ENCODE data around the gene IFI30. TPM values are rescaled to one million over a fixed set of nuclear protein-coding genes. Genes with fewer than 3 reads are reported as not detected.
A peak's percentile ranks its signal among the peaks of the same experiment; 100 is the strongest.

The IFI30 gene
- polyA plus RNA-seq, 1 of the 3 experiments (the other 2 are of a cell fraction), result 11.6 TPM

DNA sequence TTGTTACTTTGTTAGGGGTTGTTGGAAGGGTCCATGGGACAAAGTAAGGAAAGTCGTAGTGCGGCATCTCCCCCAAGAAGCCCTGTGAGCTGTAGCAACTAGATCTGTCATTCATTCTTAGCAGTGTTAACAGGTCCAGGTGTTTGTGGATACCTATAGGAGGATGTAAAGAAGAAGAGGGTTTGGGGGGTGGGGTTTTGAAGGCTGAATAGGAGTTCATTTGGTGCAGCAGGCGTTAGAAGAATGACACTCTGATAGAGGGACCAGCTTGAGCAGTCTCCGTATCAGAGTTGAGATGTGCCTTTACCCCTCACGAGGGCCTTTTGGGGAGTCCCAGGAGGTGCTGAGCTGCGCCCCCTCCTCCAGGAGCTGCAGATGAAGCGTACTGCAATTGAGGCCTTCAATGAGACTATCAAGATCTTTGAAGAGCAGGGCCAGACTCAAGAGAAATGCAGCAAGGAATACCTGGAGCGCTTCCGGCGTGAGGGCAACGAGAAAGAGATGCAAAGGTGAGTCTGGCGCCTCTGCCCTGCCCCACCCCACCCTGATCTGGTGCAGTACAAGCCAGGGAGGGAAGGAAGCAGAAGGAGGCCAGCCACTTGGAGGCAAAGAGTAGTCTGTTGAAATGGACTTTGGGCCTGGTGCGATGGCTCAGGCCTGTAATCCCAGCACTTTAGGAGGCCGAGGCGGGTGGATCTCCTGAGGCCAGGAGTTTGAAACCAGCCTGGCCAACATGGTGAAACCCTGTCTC, 7.6 kb upstream of the IFI30 start (continued):
- TF ChIP-seq, protein P1, sequence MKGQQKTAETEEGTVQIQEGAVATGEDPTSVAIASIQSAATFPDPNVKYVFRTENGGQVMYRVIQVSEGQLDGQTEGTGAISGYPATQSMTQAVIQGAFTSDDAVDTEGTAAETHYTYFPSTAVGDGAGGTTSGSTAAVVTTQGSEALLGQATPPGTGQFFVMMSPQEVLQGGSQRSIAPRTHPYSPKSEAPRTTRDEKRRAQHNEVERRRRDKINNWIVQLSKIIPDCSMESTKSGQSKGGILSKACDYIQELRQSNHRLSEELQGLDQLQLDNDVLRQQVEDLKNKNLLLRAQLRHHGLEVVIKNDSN (IDR thresholded peaks at IDR 0.05; ENCODE audit: borderline replicate concordance, low read depth), result no peak

DNA sequence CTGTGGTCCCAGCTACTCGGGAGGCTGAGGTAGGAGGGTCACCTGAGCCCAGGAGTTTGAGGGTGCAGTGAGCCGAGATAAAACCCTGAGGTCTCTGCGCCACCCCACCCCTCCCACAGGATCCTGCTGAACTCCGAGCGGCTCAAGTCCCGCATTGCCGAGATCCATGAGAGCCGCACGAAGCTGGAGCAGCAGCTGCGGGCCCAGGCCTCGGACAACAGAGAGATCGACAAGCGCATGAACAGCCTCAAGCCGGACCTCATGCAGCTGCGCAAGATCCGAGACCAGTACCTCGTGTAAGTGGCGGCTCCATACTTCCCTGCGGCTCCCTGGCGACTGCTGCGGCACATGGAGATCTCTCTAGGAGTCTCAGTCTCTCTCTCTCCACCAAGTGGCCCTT, 6.6 kb upstream of the IFI30 start:
- Histone ChIP-seq H3K4me2 (no peak overlapping the region), H2AFZ (ENCODE audit: low read depth) (no peak overlapping the region), H3K27me3 (ENCODE audit: insufficient read depth) (no peaks in the 10 kb centered on the region), H3K9me3 (no peaks in the 10 kb centered on the region), H3K79me2 (ENCODE audit: insufficient read depth) (no peaks in the 10 kb centered on the region), H3K36me3 (replicated peaks in 1 of 2; ENCODE audit: control insufficient read depth in 1 of 2, insufficient read depth in 2 of 2, low read length in 1 of 2) (peaks cover 35 to 40% of the 10 kb centered on the region in 2 experiments), H4K20me1 (ENCODE audit: insufficient read depth) (no peaks in the 10 kb centered on the region), H3K9ac (no peak overlapping the region), H3F3A (replicated peaks; ENCODE audit: insufficient read depth) (peaks cover 13% of the 10 kb centered on the region), H3K9me2 (no peaks in the 10 kb centered on the region), H3K4me1 (ENCODE audit: control insufficient read depth in 1 of 2, insufficient read depth in 2 of 2, low read depth in 1 of 2, low read length in 1 of 2) (peaks cover 0 to under 1% of the 10 kb centered on the region in 2 experiments; a peak in 1 of 4 replicates), H3K27ac (ENCODE audit: low read depth in 2 of 2, low read length in 1 of 2) (no peak overlapping the region), H3K4me3 (ENCODE audit: low read depth in 2 of 2, low read length in 1 of 2) (no peak overlapping the region)
- WGBS (ENCODE audit: low lambda C conversion rate), result 96% methylated on average over 16 of the region's 21 CpGs
- TF ChIP-seq, protein P1 (IDR thresholded peaks at IDR 0.05; ENCODE audit: borderline replicate concordance, low read depth), result no peak
- TF ChIP-seq, protein P2, sequence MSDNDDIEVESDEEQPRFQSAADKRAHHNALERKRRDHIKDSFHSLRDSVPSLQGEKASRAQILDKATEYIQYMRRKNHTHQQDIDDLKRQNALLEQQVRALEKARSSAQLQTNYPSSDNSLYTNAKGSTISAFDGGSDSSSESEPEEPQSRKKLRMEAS (IDR thresholded peaks at IDR 0.05; ENCODE audit: low read depth), result no peak
- no peak for TF ChIP-seq MEF2A (IDR thresholded peaks at IDR 0.05; ENCODE audit: borderline replicate concordance, low read depth)
- TF ChIP-seq, protein P3, sequence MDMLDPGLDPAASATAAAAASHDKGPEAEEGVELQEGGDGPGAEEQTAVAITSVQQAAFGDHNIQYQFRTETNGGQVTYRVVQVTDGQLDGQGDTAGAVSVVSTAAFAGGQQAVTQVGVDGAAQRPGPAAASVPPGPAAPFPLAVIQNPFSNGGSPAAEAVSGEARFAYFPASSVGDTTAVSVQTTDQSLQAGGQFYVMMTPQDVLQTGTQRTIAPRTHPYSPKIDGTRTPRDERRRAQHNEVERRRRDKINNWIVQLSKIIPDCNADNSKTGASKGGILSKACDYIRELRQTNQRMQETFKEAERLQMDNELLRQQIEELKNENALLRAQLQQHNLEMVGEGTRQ (IDR thresholded peaks at IDR 0.05; ENCODE audit: borderline replicate concordance, low read depth, low read length), result no peak
- TF ChIP-seq TEAD4 (IDR thresholded peaks at IDR 0.05; ENCODE audit: borderline replicate concordance, insufficient read depth), result no peak
- no peak for TF ChIP-seq ELF1 (IDR thresholded peaks at IDR 0.05)
- TF ChIP-seq, protein P4, sequence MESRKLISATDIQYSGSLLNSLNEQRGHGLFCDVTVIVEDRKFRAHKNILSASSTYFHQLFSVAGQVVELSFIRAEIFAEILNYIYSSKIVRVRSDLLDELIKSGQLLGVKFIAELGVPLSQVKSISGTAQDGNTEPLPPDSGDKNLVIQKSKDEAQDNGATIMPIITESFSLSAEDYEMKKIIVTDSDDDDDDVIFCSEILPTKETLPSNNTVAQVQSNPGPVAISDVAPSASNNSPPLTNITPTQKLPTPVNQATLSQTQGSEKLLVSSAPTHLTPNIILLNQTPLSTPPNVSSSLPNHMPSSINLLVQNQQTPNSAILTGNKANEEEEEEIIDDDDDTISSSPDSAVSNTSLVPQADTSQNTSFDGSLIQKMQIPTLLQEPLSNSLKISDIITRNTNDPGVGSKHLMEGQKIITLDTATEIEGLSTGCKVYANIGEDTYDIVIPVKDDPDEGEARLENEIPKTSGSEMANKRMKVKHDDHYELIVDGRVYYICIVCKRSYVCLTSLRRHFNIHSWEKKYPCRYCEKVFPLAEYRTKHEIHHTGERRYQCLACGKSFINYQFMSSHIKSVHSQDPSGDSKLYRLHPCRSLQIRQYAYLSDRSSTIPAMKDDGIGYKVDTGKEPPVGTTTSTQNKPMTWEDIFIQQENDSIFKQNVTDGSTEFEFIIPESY (IDR thresholded peaks at IDR 0.05; ENCODE audit: borderline replicate concordance, low read depth), result no peak
- TF ChIP-seq, protein P5, sequence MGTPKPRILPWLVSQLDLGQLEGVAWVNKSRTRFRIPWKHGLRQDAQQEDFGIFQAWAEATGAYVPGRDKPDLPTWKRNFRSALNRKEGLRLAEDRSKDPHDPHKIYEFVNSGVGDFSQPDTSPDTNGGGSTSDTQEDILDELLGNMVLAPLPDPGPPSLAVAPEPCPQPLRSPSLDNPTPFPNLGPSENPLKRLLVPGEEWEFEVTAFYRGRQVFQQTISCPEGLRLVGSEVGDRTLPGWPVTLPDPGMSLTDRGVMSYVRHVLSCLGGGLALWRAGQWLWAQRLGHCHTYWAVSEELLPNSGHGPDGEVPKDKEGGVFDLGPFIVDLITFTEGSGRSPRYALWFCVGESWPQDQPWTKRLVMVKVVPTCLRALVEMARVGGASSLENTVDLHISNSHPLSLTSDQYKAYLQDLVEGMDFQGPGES (IDR thresholded peaks at IDR 0.05; ENCODE audit: low read depth, low read length), result no peak
- TF ChIP-seq RCOR1 (IDR thresholded peaks at IDR 0.05; ENCODE audit: low read length), result no peak
- no peak for TF ChIP-seq CHD2 (IDR thresholded peaks at IDR 0.05; ENCODE audit: low read length, partially characterized antibody)
- no peak for TF ChIP-seq SIN3A (IDR thresholded peaks at IDR 0.05; ENCODE audit: borderline replicate concordance, low read depth, low read length)
- TF ChIP-seq, protein P6, sequence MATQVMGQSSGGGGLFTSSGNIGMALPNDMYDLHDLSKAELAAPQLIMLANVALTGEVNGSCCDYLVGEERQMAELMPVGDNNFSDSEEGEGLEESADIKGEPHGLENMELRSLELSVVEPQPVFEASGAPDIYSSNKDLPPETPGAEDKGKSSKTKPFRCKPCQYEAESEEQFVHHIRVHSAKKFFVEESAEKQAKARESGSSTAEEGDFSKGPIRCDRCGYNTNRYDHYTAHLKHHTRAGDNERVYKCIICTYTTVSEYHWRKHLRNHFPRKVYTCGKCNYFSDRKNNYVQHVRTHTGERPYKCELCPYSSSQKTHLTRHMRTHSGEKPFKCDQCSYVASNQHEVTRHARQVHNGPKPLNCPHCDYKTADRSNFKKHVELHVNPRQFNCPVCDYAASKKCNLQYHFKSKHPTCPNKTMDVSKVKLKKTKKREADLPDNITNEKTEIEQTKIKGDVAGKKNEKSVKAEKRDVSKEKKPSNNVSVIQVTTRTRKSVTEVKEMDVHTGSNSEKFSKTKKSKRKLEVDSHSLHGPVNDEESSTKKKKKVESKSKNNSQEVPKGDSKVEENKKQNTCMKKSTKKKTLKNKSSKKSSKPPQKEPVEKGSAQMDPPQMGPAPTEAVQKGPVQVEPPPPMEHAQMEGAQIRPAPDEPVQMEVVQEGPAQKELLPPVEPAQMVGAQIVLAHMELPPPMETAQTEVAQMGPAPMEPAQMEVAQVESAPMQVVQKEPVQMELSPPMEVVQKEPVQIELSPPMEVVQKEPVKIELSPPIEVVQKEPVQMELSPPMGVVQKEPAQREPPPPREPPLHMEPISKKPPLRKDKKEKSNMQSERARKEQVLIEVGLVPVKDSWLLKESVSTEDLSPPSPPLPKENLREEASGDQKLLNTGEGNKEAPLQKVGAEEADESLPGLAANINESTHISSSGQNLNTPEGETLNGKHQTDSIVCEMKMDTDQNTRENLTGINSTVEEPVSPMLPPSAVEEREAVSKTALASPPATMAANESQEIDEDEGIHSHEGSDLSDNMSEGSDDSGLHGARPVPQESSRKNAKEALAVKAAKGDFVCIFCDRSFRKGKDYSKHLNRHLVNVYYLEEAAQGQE (IDR thresholded peaks at IDR 0.05; ENCODE audit: low read depth, low read length), result no peak
- TF ChIP-seq TCF12 (IDR thresholded peaks at IDR 0.05), result no peak
- DNase-seq, result peak; percentile 11
- ChIA-PET POLR2A (interaction anchor here (1.7 kb wide), 1 partner anchor 57 kb away, joined by 4 read pairs; no protein-coding TSS in a partner anchor), CTCF (interaction anchor here (1.5 to 9.4 kb wide), 5 partner anchors 13 to 112 kb away, joined by 4 to 78 read pairs (median 6); partner anchors contain the start of gene PIK3R2)

All from SK-N-SH (cell line).